ENCODE data around the gene SLBP.

DNA sequence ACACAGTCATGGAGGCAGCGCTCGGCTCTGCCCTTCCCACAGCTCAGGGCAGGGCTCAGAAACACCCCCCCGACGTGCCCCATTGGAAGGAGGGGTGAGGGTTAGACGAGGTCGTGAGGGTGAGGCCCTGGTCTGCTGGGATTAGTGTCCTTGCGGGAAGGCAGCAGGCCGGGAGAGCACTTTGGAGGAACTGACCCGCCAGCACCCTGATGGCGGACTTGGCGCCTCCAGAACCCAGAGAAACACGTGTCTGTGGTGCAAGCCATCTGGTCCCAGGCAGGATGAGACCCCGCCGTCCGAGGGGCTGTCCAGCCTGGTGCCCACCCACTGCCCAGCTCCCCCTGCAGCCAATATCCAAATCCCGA, 35.5 kb upstream of the SLBP start:
- TF ChIP-seq, protein P1, sequence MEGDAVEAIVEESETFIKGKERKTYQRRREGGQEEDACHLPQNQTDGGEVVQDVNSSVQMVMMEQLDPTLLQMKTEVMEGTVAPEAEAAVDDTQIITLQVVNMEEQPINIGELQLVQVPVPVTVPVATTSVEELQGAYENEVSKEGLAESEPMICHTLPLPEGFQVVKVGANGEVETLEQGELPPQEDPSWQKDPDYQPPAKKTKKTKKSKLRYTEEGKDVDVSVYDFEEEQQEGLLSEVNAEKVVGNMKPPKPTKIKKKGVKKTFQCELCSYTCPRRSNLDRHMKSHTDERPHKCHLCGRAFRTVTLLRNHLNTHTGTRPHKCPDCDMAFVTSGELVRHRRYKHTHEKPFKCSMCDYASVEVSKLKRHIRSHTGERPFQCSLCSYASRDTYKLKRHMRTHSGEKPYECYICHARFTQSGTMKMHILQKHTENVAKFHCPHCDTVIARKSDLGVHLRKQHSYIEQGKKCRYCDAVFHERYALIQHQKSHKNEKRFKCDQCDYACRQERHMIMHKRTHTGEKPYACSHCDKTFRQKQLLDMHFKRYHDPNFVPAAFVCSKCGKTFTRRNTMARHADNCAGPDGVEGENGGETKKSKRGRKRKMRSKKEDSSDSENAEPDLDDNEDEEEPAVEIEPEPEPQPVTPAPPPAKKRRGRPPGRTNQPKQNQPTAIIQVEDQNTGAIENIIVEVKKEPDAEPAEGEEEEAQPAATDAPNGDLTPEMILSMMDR (conservative IDR thresholded peaks at IDR 0.05 in 1 of 2, IDR thresholded peaks at IDR 0.05 in 1 of 2; ENCODE audit: low read depth in 1 of 2, low read length in 2 of 2): no peak
- TF ChIP-seq EZH2 (IDR thresholded peaks at IDR 0.05; ENCODE audit: low read length, missing control alignments): no peak

All from fibroblast of lung (primary cell).